T-helper 2 cell treated with Interferon-gamma antibody and Interleukin-4, amounts not matched to agents 100 ng/mL and 5 ng/mL, for 36 hours (primary cell): Measurements from ENCODE around the gene RBM14. TPM values are rescaled to one million over a fixed set of nuclear protein-coding genes. Genes with fewer than 3 reads are reported as not detected.

Experiments used
- intact Hi-C: fragments of 100-400 bp; cut with micrococcal nuclease; formaldehyde crosslinking; loops from one replicate; pipeline ENCODE4 v1.15.1; 2023
- total RNA-seq: library from RNA; stranded (reverse); gene quantifications from 2 replicates; pipeline ENCODE4 v1.2.3, GENCODE V29; 2022

The RBM14 gene
- total RNA-seq, 1 donor from 2014 or later, result 178 TPM

DNA sequence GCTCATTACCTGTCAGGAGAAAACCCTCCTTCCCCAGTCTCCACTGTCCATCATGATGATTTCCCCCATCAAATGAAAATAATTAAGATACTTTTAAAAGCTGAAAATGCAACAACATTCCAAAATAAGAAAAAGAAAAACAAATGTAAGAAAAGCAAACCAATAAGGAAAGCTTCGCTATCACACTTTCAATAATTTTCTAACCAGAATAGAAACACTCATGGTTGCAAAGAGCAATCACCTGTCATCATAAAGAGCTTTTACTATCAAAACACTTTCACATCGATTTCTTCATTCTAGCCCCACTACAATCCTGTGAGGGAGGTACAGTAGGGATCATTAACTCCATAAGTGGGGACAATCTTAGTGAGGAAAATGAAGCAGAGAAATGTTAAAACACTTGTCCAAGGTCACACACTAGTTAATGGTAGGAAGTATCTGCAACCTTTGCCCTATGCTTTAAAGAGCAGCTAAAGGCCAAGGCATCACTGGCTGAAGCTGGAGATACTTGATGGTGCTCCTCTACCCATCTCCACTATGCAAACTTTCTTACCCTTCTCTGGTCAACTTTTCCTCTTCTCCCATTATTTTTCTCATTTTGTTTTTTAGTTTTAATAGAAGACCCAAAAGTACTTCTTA, 58.7 kb downstream of the RBM14 start:
- intact Hi-C loops, result loop anchor here (5.0 kb wide), 1 partner anchor 167 kb away; the partner anchor contains the start of gene RCE1

DNA sequence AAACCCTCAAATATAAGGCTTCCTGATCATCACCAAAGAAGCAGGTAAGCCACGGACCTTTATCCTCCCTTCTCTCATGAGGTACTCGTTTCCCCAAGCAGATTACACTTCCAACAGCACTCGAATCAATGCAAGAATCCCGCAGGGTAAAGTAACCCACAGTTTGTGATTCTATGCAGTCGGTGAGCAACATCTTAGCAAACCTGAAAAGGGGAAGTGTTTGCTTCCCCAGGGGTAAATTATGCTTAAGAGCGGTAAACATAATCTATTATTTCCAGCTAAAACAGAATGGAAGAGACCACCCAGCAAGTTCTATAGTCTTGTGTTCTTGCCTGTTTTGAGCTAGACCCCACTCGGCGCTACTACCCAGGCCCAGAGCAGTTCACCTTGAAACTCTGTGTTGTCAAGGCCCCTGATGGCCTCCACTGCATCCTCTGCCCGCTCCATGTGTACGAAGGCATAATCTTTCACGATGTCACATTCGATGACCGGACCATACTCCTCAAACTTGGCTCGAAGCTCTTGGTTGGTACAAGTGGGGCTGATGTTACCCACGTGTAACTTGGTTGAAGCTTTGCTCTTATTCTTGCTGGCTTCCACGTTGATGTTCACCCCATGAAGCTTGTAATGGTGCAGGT, 60.0 kb downstream of the RBM14 start:
- intact Hi-C loops, result loop anchor here (5.0 kb wide), 1 partner anchor 166 kb away; the partner anchor contains the start of gene RCE1

Other genes with a start within 250 kb of the RBM14 start
- 8.0 and 8.1 TPM in 2 replicates for gene SLC29A2, start 244.9 kb upstream of the RBM14 start, total RNA-seq
- 0.27 and 0.61 TPM in 2 replicates for gene NPAS4, start 195.6 kb upstream of the RBM14 start, total RNA-seq
- gene MRPL11, start 177.8 kb upstream of the RBM14 start, total RNA-seq, result 82.4 and 87.6 TPM in 2 replicates
- gene PELI3, start 149.7 kb upstream of the RBM14 start, total RNA-seq, result 8.3 and 8.8 TPM in 2 replicates
- gene DPP3, start 136.2 kb upstream of the RBM14 start, total RNA-seq, result 87.0 and 89.6 TPM in 2 replicates
- gene BBS1, start 106.0 kb upstream of the RBM14 start, total RNA-seq, result 14.9 and 18.2 TPM in 2 replicates
- gene ZDHHC24, start 70.6 kb upstream of the RBM14 start, total RNA-seq, result 12.5 and 13.6 TPM in 2 replicates
- 0.05 TPM in 2 replicates for gene ACTN3, start 69.7 kb upstream of the RBM14 start, total RNA-seq
- gene CTSF, start 48.0 kb upstream of the RBM14 start, total RNA-seq, result 0.77 and 1.4 TPM in 2 replicates
- 0.07 and 0.11 TPM in 2 replicates for gene CCDC87, start 23.6 kb upstream of the RBM14 start, total RNA-seq
- 29.1 and 34.4 TPM in 2 replicates for gene CCS, start 23.4 kb upstream of the RBM14 start, total RNA-seq
- gene RBM4, start 22.1 kb downstream of the RBM14 start, total RNA-seq, result 123 and 131 TPM in 2 replicates
- gene RBM4B, start 61.3 kb downstream of the RBM14 start, total RNA-seq, result 20.2 and 20.5 TPM in 2 replicates
- gene SPTBN2, start 112.6 kb downstream of the RBM14 start, total RNA-seq, result 0.61 and 0.80 TPM in 2 replicates
- 25.5 and 27.6 TPM in 2 replicates for gene RCE1, start 226.8 kb downstream of the RBM14 start, total RNA-seq
- 22.0 and 23.3 TPM in 2 replicates for gene LRFN4, start 240.4 kb downstream of the RBM14 start, total RNA-seq